ENCODE measurements around the gene NEDD4L. TPM values are rescaled to one million over a fixed set of nuclear protein-coding genes. Genes with fewer than 3 reads are reported as not detected.

Gene NEDD4L
- total and polyA plus RNA-seq, 4 donors, result 10.2 to 20.3 (median 13.2) TPM

DNA sequence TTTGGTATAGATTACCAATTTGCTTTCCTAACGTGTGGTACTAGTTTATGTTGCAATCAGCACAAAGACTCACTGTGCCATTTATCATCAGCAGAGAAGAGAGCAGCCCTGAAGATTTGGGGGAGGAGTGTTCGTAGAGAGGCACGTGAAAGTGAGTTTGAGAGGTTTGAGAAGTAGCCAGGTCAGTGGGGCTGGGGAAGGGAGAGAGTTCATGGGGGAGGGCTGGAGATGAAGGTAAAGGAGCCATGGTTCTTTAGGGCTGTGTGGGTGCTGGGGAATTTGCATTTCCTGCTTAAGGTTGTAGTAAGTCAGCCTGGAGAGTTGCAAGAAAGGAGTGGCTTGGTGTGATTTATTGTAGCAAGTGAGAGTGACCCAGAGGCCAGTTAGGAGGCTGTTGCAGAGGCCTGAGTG lies 172.1 kb downstream of the NEDD4L start (continued):
- TF ChIP-seq, protein P1, sequence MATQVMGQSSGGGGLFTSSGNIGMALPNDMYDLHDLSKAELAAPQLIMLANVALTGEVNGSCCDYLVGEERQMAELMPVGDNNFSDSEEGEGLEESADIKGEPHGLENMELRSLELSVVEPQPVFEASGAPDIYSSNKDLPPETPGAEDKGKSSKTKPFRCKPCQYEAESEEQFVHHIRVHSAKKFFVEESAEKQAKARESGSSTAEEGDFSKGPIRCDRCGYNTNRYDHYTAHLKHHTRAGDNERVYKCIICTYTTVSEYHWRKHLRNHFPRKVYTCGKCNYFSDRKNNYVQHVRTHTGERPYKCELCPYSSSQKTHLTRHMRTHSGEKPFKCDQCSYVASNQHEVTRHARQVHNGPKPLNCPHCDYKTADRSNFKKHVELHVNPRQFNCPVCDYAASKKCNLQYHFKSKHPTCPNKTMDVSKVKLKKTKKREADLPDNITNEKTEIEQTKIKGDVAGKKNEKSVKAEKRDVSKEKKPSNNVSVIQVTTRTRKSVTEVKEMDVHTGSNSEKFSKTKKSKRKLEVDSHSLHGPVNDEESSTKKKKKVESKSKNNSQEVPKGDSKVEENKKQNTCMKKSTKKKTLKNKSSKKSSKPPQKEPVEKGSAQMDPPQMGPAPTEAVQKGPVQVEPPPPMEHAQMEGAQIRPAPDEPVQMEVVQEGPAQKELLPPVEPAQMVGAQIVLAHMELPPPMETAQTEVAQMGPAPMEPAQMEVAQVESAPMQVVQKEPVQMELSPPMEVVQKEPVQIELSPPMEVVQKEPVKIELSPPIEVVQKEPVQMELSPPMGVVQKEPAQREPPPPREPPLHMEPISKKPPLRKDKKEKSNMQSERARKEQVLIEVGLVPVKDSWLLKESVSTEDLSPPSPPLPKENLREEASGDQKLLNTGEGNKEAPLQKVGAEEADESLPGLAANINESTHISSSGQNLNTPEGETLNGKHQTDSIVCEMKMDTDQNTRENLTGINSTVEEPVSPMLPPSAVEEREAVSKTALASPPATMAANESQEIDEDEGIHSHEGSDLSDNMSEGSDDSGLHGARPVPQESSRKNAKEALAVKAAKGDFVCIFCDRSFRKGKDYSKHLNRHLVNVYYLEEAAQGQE (IDR thresholded peaks at IDR 0.05), result no peak
- no peak for TF ChIP-seq JUND (IDR thresholded peaks at IDR 0.05)

DNA sequence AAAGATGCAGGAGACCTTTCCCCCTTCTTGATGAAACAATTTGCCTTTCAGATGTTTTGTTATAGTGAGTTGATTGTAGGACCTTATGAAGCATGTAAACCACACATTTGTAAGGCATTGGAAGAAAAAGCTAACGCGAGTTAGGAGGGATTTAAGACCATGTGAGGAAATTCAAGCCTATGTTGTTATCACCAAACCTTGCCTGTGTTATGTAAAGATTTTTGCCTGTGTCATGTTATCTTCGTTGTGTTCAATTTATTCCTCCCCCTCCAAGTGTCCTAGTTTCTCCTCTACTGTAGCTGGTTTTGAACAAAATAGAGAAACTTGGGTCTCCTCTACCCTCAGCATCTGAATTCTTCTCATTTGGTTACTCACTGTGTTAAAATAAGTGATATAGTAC lies 173.0 kb downstream of the NEDD4L start:
- Histone ChIP-seq H3K9me3 (ENCODE audit: control insufficient read depth in 4 of 4, low read length in 3 of 4) (no peaks in the 10 kb centered on the region), H3K27me3 (ENCODE audit: control insufficient read depth in 4 of 4, insufficient read depth in 4 of 4, low read length in 3 of 4) (no peaks in the 10 kb centered on the region), H3K9ac (ENCODE audit: low read depth in 1 of 2, low read length in 2 of 2) (no peak overlapping the region), H3K36me3 (ENCODE audit: control insufficient read depth in 4 of 4, insufficient read depth in 3 of 4, low read depth in 1 of 4, low read length in 3 of 4) (no peaks in the 10 kb centered on the region), H3K4me1 (ENCODE audit: control insufficient read depth in 4 of 4, insufficient read depth in 4 of 4, low read length in 3 of 4) (no peaks in the 10 kb centered on the region), H3K27ac (ENCODE audit: low read depth in 1 of 2, low read length in 2 of 2) (no peak overlapping the region), H3K4me3 (ENCODE audit: low read depth in 1 of 3, low read length in 3 of 3) (no peak overlapping the region)
- TF ChIP-seq, protein P1 (IDR thresholded peaks at IDR 0.05), result no peak
- TF ChIP-seq RAD21 (IDR thresholded peaks at IDR 0.05) (no peak), NR2F2 (IDR thresholded peaks at IDR 0.05) (no peak), RXRA (IDR thresholded peaks at IDR 0.05) (no peak)
- TF ChIP-seq, protein P2, sequence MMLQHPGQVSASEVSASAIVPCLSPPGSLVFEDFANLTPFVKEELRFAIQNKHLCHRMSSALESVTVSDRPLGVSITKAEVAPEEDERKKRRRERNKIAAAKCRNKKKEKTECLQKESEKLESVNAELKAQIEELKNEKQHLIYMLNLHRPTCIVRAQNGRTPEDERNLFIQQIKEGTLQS (IDR thresholded peaks at IDR 0.05), result no peak
- WGBS, result 71% methylated on average over 3 of the region's 3 CpGs
- DNase-seq (ENCODE audit: low spot score), result no peak

DNA sequence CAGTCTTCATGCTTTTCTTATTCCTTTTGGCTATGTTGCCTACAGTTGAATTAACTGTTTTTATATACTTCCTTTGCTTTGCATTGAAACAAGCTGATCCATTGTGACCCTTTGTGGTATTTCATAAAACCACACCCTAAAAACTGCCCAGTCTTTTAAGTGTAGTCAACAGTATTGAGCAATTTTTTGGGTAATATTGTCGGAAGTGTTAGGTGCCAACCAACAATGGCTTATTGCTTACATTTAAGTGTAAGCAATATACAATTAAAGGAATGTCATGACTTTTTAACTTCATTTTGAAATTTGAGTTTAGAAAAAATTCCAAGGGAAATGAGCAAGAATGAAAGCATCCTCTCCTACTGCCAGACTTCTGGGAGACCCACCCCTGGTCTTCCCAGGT lies 174.1 kb downstream of the NEDD4L start:
- no peak overlapping the region for H3K9ac ChIP-seq (ENCODE audit: low read depth in 1 of 2, low read length in 2 of 2)
- H3K36me3 ChIP-seq (ENCODE audit: control insufficient read depth in 4 of 4, insufficient read depth in 3 of 4, low read depth in 1 of 4, low read length in 3 of 4), result no peaks in the 10 kb centered on the region
- H3K27me3 ChIP-seq (ENCODE audit: control insufficient read depth in 4 of 4, insufficient read depth in 4 of 4, low read length in 3 of 4), result no peaks in the 10 kb centered on the region
- H3K4me3 ChIP-seq (ENCODE audit: low read depth in 1 of 3, low read length in 3 of 3), result no peak overlapping the region
- peaks cover 0 to 4% (median 1%) of the 10 kb centered on the region in 4 donors for H3K4me1 ChIP-seq (ENCODE audit: control insufficient read depth in 4 of 4, insufficient read depth in 4 of 4, low read length in 3 of 4)
- H3K9me3 ChIP-seq (ENCODE audit: control insufficient read depth in 4 of 4, low read length in 3 of 4), result no peaks in the 10 kb centered on the region
- no peak overlapping the region for H3K27ac ChIP-seq (ENCODE audit: low read depth in 1 of 2, low read length in 2 of 2)
- no peak for DNase-seq (ENCODE audit: low spot score)
- WGBS, result 44% methylated on average over 1 of the region's 1 CpG
- TF ChIP-seq HNF4G (IDR thresholded peaks at IDR 0.05), result no peak
- TF ChIP-seq FOXA2 (IDR thresholded peaks at IDR 0.05), result no peak
- TF ChIP-seq, protein P1 (IDR thresholded peaks at IDR 0.05), result no peak
- TF ChIP-seq, protein P3, sequence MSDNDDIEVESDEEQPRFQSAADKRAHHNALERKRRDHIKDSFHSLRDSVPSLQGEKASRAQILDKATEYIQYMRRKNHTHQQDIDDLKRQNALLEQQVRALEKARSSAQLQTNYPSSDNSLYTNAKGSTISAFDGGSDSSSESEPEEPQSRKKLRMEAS (IDR thresholded peaks at IDR 0.05), result no peak
- no peak for TF ChIP-seq RAD21 (IDR thresholded peaks at IDR 0.05)
- no peak for TF ChIP-seq JUND (IDR thresholded peaks at IDR 0.05)
- no peak for TF ChIP-seq GABPA (IDR thresholded peaks at IDR 0.05 in 1 of 2, conservative IDR thresholded peaks at IDR 0.05 in 1 of 2)
- TF ChIP-seq, protein P2 (IDR thresholded peaks at IDR 0.05), result no peak
- TF ChIP-seq RXRA (IDR thresholded peaks at IDR 0.05), result no peak
- TF ChIP-seq SP1 (IDR thresholded peaks at IDR 0.05), result no peak
- no peak for TF ChIP-seq NR2F2 (IDR thresholded peaks at IDR 0.05)
- TF ChIP-seq, protein P4, sequence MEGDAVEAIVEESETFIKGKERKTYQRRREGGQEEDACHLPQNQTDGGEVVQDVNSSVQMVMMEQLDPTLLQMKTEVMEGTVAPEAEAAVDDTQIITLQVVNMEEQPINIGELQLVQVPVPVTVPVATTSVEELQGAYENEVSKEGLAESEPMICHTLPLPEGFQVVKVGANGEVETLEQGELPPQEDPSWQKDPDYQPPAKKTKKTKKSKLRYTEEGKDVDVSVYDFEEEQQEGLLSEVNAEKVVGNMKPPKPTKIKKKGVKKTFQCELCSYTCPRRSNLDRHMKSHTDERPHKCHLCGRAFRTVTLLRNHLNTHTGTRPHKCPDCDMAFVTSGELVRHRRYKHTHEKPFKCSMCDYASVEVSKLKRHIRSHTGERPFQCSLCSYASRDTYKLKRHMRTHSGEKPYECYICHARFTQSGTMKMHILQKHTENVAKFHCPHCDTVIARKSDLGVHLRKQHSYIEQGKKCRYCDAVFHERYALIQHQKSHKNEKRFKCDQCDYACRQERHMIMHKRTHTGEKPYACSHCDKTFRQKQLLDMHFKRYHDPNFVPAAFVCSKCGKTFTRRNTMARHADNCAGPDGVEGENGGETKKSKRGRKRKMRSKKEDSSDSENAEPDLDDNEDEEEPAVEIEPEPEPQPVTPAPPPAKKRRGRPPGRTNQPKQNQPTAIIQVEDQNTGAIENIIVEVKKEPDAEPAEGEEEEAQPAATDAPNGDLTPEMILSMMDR (IDR thresholded peaks at IDR 0.05; ENCODE audit: low read depth, low read length, missing input control), result no peak
- TF ChIP-seq TAF1 (conservative IDR thresholded peaks at IDR 0.05), result no peak

Data from liver (tissue), 9 donors.